IPS-15b (cell line): ENCODE measurements around the gene MAGI1.
A peak's percentile ranks its signal among the peaks of the same experiment; 100 is the strongest.

Experiments
- H3K27me3 ChIP-seq: one replicate; pipeline ENCODE4 v1.6.1; 2013; ENCODE audit warnings: low read length; ENCODE audit not compliant: control insufficient read depth, insufficient read depth
- H3K36me3 ChIP-seq: one replicate; pipeline ENCODE4 v1.6.1; 2013; ENCODE audit warnings: low read length; ENCODE audit not compliant: control insufficient read depth, insufficient read depth
- H3K4me1 ChIP-seq: one replicate; pipeline ENCODE4 v1.6.1; 2013; ENCODE audit warnings: mild to moderate bottlenecking, low read length; ENCODE audit not compliant: control insufficient read depth, insufficient read depth
- H3K4me3 ChIP-seq: one replicate; pipeline ENCODE4 v1.5.1; 2013; ENCODE audit warnings: low read depth, low read length
- H3K9ac ChIP-seq: one replicate; pipeline ENCODE4 v1.6.1; 2013; ENCODE audit warnings: low read depth, mild to moderate bottlenecking, low read length
- H3K9me3 ChIP-seq: one replicate; pipeline ENCODE4 v1.6.1; 2013; ENCODE audit warnings: mild to moderate bottlenecking, low read length; ENCODE audit not compliant: control insufficient read depth, insufficient read depth

MAGI1 gene

DNA sequence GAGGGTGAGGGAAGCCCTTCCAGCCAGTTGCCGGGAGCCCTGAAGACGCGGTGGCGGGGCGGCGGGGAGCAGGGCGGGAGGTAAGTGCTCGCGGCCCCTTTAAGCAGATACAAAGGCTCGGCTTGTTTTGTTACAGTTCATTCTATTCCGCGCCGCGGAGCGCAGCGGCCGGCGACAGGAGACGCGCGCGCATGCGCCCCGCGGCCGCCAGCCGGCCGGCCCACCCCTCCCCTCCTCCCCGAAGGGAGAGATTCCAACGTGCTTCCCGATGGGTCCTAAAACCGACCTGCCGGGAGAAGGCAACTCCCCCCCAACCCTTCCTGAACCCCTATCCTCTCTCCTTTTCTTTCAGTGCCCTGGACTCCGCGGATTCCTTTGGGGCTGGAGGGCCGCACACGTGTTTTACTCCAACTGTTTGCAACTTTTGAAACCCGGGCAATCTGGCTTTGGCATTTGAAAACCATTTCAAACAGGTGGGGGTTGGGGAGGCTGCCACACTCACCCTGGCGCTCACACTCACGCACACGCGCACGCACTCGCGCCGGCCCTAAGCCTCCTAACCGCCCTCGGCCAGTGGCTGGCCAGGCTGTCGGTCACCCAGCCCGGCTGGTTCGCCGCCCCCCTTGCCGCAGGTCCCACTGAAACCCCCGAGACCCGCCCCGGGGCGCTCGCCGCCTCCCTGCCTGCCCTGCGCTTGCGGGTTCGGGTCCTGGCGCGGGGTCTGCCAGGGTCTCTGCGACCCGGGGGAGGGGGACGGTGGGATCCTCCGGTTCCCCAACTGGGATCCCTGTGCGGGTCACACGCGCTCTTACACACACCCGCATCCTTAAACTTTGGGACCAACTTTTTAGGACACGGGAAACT, at the start of gene MAGI1:
Gene MAGI1, minus strand, starts transcription at position 193 of the 864 bp plus-strand sequence. CDS start 610 bp downstream, outside the sequence.
- peak within 1 kb of the TSS; percentile 80 for H3K9ac ChIP-seq
- peak within 1 kb of the TSS; percentile 90 for H3K4me3 ChIP-seq

DNA sequence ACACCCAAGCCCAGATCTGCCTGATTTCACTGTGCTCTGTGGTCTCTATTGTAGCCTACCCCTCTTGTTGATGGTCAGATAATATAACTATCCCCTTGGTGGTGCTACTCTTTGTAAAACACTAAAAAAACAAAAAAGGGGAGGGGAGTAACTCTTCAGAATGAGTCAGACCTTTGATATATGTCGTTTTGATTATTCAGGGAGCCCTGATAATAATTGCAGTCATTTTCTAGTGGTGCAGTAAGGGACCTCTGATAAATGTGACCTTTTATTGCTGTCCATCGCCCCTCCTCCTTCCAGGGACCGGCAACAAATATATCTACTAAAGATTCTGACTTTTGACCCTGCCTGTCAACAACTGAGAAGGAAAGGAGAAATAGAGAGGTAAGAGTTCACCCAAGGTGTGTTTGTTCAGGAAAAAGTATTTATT, 45.1 kb upstream of the MAGI1 start:
- H3K9me3 ChIP-seq, result no peaks in the 10 kb centered on the region
- no peaks in the 10 kb centered on the region for H3K4me1 ChIP-seq
- no peaks in the 10 kb centered on the region for H3K27me3 ChIP-seq
- H3K9ac ChIP-seq, result no peak overlapping the region
- no peak overlapping the region for H3K4me3 ChIP-seq
- no peaks in the 10 kb centered on the region for H3K36me3 ChIP-seq

More for the DNA sequence above, at the start of gene MAGI1:
- Histone ChIP-seq H3K4me1 (peaks cover 14% of the 10 kb centered on the region), H3K27me3 (no peaks in the 10 kb centered on the region), H3K36me3 (no peaks in the 10 kb centered on the region), H3K9me3 (no peaks in the 10 kb centered on the region)

DNA sequence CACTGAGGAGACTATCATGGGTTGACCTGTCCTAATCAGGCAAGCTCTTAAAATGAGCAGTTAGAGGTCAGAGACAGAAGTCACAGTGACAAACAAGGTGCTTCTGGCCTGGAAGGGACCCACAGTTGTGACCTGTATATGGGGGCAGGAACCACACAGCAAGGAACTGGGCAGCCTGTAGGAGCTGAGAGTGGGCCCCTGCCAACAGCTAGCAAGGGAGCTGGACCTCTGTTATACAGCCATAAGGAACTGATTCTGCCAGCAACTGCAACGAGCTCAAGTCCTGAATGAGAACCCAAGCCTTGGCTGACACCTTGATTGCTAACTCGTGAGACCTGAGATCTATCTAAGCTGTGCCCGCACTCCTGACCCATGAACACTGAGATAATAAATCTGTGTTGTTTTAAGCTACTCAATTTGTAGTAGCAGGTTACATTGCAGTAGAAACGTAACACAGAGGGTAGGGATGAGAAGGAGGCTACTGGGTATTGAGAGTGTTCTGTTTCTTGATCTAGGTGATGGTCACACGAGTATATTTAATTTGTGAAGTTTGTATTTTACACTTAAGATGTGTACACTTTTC, 44.5 kb upstream of the MAGI1 start:
- no peaks in the 10 kb centered on the region for H3K27me3 ChIP-seq
- no peaks in the 10 kb centered on the region for H3K36me3 ChIP-seq
- H3K4me1 ChIP-seq, result no peaks in the 10 kb centered on the region
- H3K9ac ChIP-seq, result no peak overlapping the region
- H3K4me3 ChIP-seq, result no peak overlapping the region
- H3K9me3 ChIP-seq, result no peaks in the 10 kb centered on the region

DNA sequence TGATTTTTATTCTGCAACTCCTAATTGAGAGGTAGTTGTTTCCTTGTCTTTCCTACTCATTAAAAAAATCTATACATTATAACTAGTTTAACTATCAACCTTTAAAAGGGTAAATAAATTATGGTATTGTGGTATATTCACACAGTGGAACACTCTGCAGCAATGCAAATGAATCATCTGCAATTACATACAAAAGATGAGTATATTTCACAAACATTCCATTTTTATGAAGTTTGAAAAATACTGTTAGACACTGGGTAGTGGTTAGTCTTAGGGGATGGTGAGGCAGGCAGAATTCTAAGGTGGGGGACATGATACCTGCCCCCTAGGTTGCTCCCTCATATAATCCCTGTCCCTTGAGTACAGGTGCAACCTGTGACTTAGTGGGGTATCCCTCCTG, 44.0 kb upstream of the MAGI1 start:
- Histone ChIP-seq H3K9me3 (no peaks in the 10 kb centered on the region), H3K27me3 (no peaks in the 10 kb centered on the region), H3K4me3 (no peak overlapping the region), H3K9ac (no peak overlapping the region), H3K36me3 (no peaks in the 10 kb centered on the region), H3K4me1 (no peaks in the 10 kb centered on the region)

DNA sequence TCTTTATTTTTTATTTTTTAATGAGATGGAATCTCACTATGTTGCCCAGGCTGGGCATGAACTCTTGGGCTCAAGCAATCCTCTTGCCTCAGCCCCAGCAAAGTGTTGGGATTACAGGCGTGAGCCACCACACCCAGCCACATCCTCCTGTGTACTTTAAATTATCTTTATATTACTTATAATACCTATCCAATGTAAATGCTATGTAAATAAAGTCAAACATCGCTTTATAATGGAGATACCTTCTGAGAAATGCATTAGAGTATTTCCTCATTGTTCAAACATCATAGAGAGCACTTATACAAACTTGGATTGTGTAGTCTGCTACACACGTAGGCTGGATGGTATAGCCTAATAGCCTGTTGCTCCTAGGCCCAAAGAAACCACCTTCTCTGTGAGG, 41.4 kb upstream of the MAGI1 start:
- Histone ChIP-seq H3K36me3 (no peaks in the 10 kb centered on the region), H3K4me1 (no peaks in the 10 kb centered on the region), H3K4me3 (no peak overlapping the region), H3K9me3 (no peaks in the 10 kb centered on the region), H3K27me3 (no peaks in the 10 kb centered on the region), H3K9ac (no peak overlapping the region)

DNA sequence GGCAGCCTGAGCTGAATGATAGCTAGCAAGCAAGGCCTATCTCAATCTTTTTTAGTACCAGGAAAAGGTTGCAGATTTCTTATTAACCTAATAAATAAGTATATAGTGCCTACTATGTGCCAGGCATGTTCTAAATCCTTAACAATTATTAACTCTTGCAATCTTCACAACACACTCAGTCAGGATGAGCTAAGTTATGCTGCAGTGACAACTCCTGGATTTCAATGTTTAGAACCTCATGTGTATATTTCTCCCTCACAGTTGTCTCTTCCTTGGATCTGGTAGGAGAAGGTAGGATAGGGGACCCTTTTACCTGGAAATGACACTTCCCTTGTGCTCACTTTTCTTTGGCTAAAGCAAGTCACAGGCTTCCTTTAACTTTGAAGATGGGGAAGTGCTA, 39.3 kb upstream of the MAGI1 start:
- H3K9me3 ChIP-seq, result no peaks in the 10 kb centered on the region
- H3K4me3 ChIP-seq, result no peak overlapping the region
- no peaks in the 10 kb centered on the region for H3K4me1 ChIP-seq
- H3K9ac ChIP-seq, result no peak overlapping the region
- no peaks in the 10 kb centered on the region for H3K27me3 ChIP-seq
- H3K36me3 ChIP-seq, result no peaks in the 10 kb centered on the region

DNA sequence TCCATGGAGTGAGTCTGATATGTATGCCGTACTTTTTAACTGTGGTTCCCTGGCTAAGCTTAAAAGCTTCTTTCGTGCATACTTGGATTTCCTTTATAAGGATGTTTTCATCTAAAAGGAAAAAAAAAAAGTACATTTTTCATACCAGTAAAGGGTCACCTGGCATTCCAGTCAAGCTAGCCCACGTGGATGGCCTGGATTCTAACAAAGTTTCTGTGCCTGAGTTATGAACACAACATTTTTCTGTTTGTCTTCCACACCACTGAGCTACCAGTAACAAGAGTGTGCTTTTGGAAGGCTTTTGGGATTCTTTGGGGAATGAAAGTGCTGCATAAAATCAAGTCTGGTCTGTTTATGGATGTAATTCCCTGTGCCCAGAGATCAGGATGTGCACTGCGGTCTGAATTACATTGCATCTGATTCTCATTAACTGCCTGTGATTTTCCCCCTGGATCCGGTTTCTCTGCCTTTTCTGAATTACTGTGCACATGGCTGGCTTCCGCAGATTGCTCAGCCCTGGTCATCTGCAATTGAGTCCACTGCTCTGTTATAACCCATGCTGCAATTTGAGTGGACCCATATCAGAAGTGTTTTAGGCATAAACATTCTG, 38.2 kb upstream of the MAGI1 start:
- Histone ChIP-seq H3K9ac (no peak overlapping the region), H3K36me3 (no peaks in the 10 kb centered on the region), H3K27me3 (no peaks in the 10 kb centered on the region)

DNA sequence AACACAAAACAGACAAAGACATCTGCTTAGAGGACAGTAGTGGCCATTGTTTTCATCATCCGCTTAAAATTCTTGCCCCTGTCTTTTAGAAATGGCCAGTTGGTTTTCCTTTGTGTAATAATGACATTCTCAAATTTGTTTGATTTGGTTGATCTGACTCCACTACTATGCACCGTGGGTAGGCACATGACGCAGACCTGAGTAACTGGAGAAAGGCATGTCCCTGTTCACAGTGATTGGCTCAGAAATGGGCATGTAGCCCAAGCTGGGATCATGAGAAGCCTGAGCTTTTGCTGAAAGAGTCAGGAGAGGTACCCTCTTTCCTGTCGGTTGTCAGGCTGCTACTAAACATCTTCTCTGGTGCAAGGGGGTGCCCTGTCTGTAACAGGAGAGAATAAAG, 36.6 kb upstream of the MAGI1 start:
- H3K9me3 ChIP-seq, result no peaks in the 10 kb centered on the region
- H3K36me3 ChIP-seq, result no peaks in the 10 kb centered on the region
- no peak overlapping the region for H3K4me3 ChIP-seq
- H3K27me3 ChIP-seq, result no peaks in the 10 kb centered on the region
- no peak overlapping the region for H3K9ac ChIP-seq
- no peaks in the 10 kb centered on the region for H3K4me1 ChIP-seq

More for the DNA sequence above, 38.2 kb upstream of the MAGI1 start:
- Histone ChIP-seq H3K9me3 (no peaks in the 10 kb centered on the region), H3K4me1 (no peaks in the 10 kb centered on the region), H3K4me3 (no peak overlapping the region)

DNA sequence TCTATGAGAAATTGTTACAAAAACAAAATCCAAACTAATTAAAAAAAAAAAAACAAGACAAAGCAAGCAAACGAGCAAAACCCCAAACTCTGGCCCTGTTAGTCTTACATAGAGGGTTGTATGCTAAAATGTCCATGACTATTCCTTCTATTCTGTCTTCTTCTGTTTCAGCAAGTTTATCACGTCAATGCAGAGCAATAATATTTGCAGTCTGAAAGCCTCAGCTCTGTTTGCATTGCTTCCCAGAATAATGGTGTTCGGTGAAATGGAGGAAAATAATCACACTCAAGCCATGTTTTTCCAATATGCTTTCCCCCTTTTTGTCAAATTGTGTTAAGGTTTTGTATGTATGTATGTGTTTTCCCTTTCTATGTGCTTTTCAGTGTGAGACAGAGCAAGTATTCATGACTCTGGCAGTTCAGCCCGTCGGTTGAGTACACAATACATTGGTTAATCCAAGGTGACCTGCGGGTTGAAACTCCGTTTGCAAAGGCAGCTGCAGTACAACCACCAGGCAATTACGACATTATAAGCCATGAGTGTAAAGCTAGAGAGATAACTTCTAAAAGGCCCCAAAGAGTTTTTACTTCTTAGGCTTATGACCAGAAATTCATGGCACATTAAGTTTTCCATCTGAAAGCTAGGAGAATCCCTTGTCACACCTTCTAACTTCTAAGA, 34.9 kb upstream of the MAGI1 start:
- H3K4me3 ChIP-seq, result no peak overlapping the region

DNA sequence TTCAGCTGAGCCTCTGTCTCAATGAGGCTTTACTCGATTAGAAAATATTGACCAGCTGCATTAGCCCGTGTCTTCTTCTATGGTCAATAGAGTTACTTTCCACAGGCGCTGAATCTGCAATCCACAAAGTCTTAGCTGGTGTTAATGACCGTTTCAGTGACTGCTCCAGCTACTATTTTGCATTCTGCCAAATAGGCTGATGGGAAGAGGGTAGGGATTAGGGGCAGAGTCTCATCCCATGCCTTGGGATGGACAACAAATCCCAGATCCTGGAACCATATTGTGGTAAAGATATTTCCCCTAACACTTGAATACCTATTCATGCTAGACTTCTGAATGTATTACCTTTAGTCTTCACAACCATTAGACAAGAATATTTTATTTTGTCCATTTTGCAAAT, 29.5 kb upstream of the MAGI1 start:
- Histone ChIP-seq H3K9me3 (peaks cover 4% of the 10 kb centered on the region), H3K4me1 (peaks cover 16% of the 10 kb centered on the region), H3K36me3 (no peaks in the 10 kb centered on the region), H3K4me3 (no peak overlapping the region), H3K9ac (no peak overlapping the region), H3K27me3 (no peaks in the 10 kb centered on the region)

More for the DNA sequence above, 34.9 kb upstream of the MAGI1 start:
- H3K36me3 ChIP-seq, result no peaks in the 10 kb centered on the region
- peaks cover 4% of the 10 kb centered on the region for H3K9me3 ChIP-seq
- no peak overlapping the region for H3K9ac ChIP-seq
- no peaks in the 10 kb centered on the region for H3K4me1 ChIP-seq
- H3K27me3 ChIP-seq, result no peaks in the 10 kb centered on the region

DNA sequence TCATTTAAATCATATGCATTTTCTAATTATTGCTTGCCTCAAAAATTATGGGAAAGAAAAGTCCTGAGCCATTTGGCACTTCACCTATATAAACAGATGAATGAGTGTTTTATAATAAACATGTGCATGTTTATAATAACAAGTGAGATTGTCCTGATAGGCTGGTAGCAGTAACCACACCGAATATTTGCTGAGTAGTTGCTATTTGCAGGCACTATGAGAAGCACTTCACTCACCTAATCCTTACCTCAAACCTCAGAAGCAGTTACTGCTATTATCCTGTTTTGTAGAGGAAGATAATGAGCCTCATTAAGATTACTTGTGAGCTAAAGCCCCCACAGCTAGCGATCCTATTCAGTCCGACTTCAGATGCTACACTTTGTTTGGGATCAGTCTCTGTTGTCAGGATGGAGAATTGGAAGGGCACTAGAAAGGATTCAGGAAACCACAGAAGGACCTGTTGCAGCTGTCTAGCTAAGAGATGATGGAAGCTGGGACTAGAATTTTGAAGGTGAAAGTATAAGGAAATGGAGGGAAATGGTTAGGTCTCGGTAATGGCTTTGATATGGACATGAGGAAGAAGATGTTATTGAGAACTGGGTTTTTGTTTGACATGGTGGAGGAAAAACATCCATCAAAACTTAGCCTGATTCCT, 28.4 kb upstream of the MAGI1 start:
- Histone ChIP-seq H3K4me3 (no peak overlapping the region), H3K27me3 (no peaks in the 10 kb centered on the region)

More for the DNA sequence above, 28.4 kb upstream of the MAGI1 start:
- H3K4me1 ChIP-seq, result peaks cover 16% of the 10 kb centered on the region
- H3K36me3 ChIP-seq, result no peaks in the 10 kb centered on the region
- peaks cover 4% of the 10 kb centered on the region for H3K9me3 ChIP-seq
- H3K9ac ChIP-seq, result no peak overlapping the region
